ENCODE data around the gene SCRT2. TPM values are rescaled to one million over a fixed set of nuclear protein-coding genes. Genes with fewer than 3 reads are reported as not detected.

The SCRT2 gene
- total and polyA plus RNA-seq, 2 experiments from 2014 or later, result not detected

DNA sequence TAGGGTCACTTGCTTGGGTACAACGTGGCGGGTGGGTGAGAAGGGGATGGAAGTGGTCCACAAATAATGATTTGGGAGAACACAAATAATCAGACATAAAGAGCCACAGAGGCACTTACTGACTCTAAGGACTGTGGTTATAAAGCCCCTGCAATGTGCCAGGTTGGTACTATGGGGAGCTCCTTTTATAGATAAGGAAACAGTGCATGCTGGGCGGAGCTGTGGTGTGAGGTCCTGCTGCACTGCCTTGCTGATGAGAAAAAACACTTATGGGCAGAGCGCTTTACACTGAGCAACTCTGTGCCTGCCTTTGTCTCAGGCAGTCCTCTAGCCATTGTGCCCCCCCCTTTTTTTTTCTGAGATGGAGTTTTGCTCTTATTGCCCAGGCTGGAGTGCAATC, 29.1 kb upstream of the SCRT2 start:
- Histone ChIP-seq H3K9ac (no peak overlapping the region), H3K27me3 (replicated peaks; ENCODE audit: insufficient read depth) (peaks cover 20% of the 10 kb centered on the region), H2AFZ (no peak overlapping the region), H3K27ac (no peak overlapping the region), H3K4me1 (ENCODE audit: insufficient read depth) (no peaks in the 10 kb centered on the region), H3K9me2 (ENCODE audit: insufficient read depth) (no peaks in the 10 kb centered on the region), H3F3A (ENCODE audit: insufficient read depth) (no peaks in the 10 kb centered on the region), H3K9me3 (ENCODE audit: low read depth) (no peaks in the 10 kb centered on the region), H3K36me3 (ENCODE audit: low read depth) (no peaks in the 10 kb centered on the region), H3K79me2 (ENCODE audit: insufficient read depth) (no peaks in the 10 kb centered on the region), H3K4me2 (ENCODE audit: unreplicated experiment) (no peak overlapping the region), H3K4me3 (no peak overlapping the region), H4K20me1 (ENCODE audit: insufficient read depth) (no peaks in the 10 kb centered on the region)
- 59 to 67% methylated on average over 4 of the region's 4 CpGs for WGBS, 2 experiments (ENCODE audit: low coverage in 1 of 2, low lambda C conversion rate in 2 of 2, missing lambda C conversion rate in 2 of 2)
- no peak for DNase-seq
- TF ChIP-seq EZH2phosphoT487 (IDR thresholded peaks at IDR 0.05; ENCODE audit: insufficient read depth, low read depth) (no peak), EZH2 (IDR thresholded peaks at IDR 0.05; ENCODE audit: insufficient read depth, poor library complexity, severe bottlenecking) (no peak)
- in situ Hi-C loops (cut with MboI), result no loop called here

DNA sequence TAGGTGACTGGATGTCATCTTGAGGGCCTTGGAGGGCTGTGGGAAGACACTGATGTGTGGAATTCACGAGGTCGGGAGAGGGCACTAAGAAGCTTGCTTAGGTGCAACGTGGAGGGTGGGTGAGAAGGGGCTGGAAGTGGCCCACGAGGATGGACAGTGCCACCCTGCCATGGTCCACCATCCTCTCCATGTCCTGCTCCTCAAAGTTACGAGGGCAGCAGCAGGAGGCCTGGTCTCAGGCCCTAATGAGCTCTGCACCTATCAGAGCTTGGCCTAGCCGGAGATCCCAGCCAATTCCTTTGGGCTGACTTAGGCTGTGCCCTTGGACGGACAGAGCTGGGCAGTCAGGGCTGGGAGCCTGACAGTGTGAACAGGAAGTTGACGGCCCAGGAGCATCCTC, 27.8 kb upstream of the SCRT2 start:
- H3K9ac ChIP-seq, result no peak overlapping the region
- in situ Hi-C loops (cut with MboI), result no loop called here
- peaks cover 14% of the 10 kb centered on the region for H3K27me3 ChIP-seq (replicated peaks; ENCODE audit: insufficient read depth)
- H3K4me1 ChIP-seq (ENCODE audit: insufficient read depth), result no peaks in the 10 kb centered on the region
- no peak overlapping the region for H3K27ac ChIP-seq
- H3K9me3 ChIP-seq (ENCODE audit: low read depth), result no peaks in the 10 kb centered on the region
- no peaks in the 10 kb centered on the region for H3K36me3 ChIP-seq (ENCODE audit: low read depth)
- no peaks in the 10 kb centered on the region for H4K20me1 ChIP-seq (ENCODE audit: insufficient read depth)
- H2AFZ ChIP-seq, result no peak overlapping the region
- H3K79me2 ChIP-seq (ENCODE audit: insufficient read depth), result no peaks in the 10 kb centered on the region
- 39 to 42% methylated on average over 8 of the region's 8 CpGs for WGBS, 2 experiments (ENCODE audit: low coverage in 1 of 2, low lambda C conversion rate in 2 of 2, missing lambda C conversion rate in 2 of 2)
- no peaks in the 10 kb centered on the region for H3F3A ChIP-seq (ENCODE audit: insufficient read depth)
- TF ChIP-seq EZH2 (IDR thresholded peaks at IDR 0.05; ENCODE audit: insufficient read depth, poor library complexity, severe bottlenecking) (no peak), EZH2phosphoT487 (IDR thresholded peaks at IDR 0.05; ENCODE audit: insufficient read depth, low read depth) (no peak)
- H3K4me3 ChIP-seq, result no peak overlapping the region
- no peak overlapping the region for H3K4me2 ChIP-seq (ENCODE audit: unreplicated experiment)
- no peaks in the 10 kb centered on the region for H3K9me2 ChIP-seq (ENCODE audit: insufficient read depth)
- no peak for DNase-seq

DNA sequence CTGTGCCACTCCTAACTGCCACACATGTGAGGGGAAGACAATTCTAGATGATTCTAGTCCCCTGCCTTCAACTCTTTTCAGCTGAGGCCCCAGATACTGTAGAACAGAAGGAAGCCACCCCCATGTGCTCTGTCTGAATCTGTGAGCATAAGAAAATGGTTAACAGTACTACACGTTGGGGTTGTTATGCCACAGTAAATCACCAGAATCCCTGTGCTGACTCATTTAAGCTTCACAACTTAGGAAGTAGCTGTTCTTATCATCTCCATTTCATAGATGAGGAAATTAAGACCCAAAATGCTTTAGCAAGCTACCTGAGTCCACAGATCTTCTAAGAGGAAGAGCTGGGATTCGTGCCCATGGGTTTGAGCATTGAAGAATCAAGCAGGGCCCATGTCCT, 27.4 kb upstream of the SCRT2 start:
- no peak overlapping the region for H3K4me2 ChIP-seq (ENCODE audit: unreplicated experiment)
- no peaks in the 10 kb centered on the region for H3K9me2 ChIP-seq (ENCODE audit: insufficient read depth)
- in situ Hi-C loops (cut with MboI), result no loop called here

DNA sequence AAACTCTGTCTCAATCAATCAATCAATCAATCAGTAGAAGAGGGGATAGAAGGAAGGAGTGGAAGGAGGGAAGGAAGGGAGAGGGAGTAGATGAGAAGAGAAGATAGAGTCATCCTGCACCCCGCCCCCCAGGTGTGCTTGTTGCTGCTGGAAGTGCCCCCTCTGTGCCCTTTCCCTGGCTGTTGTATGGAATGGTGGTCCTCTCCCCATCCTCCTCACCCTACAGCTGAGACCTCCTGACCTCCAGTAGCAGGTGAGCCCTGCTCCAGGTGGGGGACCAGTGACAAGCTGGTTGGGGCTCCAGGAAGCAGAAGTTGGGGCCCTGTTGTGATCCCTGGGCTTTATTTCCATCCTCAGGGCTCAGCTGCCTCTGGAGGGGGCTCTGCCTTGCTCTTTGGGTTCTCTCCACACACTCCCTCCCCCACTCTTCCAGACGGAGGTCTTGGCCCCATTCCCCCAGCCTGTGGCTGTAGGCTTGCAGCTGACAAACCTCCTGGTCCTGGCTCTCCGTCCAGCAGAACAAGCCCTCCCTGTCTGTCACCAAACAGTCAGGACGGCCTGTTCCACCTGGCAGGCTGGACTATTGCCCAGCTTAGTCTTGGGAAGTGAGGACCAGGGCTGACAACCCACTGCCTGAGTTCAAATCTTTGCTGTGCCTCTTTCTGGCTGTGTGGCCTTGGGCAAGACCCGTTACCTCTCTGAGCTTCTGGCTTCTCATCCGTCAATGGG, 26.0 kb upstream of the SCRT2 start:
- no peak overlapping the region for H2AFZ ChIP-seq
- no peaks in the 10 kb centered on the region for H4K20me1 ChIP-seq (ENCODE audit: insufficient read depth)
- no peak for DNase-seq
- H3K9me3 ChIP-seq (ENCODE audit: low read depth), result no peaks in the 10 kb centered on the region
- WGBS, 2 experiments (ENCODE audit: low coverage in 1 of 2, low lambda C conversion rate in 2 of 2, missing lambda C conversion rate in 2 of 2), result 26 to 35% methylated on average over 6 of the region's 6 CpGs
- H3K27me3 ChIP-seq (replicated peaks; ENCODE audit: insufficient read depth), result peaks cover 21% of the 10 kb centered on the region; the same call in 1 of the 2 replicates
- no peak overlapping the region for H3K4me3 ChIP-seq
- no peak overlapping the region for H3K9ac ChIP-seq
- in situ Hi-C loops (cut with MboI), result no loop called here
- no peaks in the 10 kb centered on the region for H3K9me2 ChIP-seq (ENCODE audit: insufficient read depth)
- no peak overlapping the region for H3K4me2 ChIP-seq (ENCODE audit: unreplicated experiment)
- H3K4me1 ChIP-seq (ENCODE audit: insufficient read depth), result no peaks in the 10 kb centered on the region
- no peak for TF ChIP-seq EZH2phosphoT487 (IDR thresholded peaks at IDR 0.05; ENCODE audit: insufficient read depth, low read depth)
- no peak for TF ChIP-seq EZH2 (IDR thresholded peaks at IDR 0.05; ENCODE audit: insufficient read depth, poor library complexity, severe bottlenecking)
- H3K79me2 ChIP-seq (ENCODE audit: insufficient read depth), result no peaks in the 10 kb centered on the region
- no peak overlapping the region for H3K27ac ChIP-seq
- H3F3A ChIP-seq (ENCODE audit: insufficient read depth), result no peaks in the 10 kb centered on the region
- no peaks in the 10 kb centered on the region for H3K36me3 ChIP-seq (ENCODE audit: low read depth)

More for the DNA sequence above, 27.4 kb upstream of the SCRT2 start:
- Histone ChIP-seq H3K27me3 (replicated peaks; ENCODE audit: insufficient read depth) (peaks cover 16% of the 10 kb centered on the region; the same call in 1 of the 2 replicates), H3K9ac (no peak overlapping the region), H3K9me3 (ENCODE audit: low read depth) (no peaks in the 10 kb centered on the region), H3K27ac (no peak overlapping the region), H3K4me3 (no peak overlapping the region), H3K79me2 (ENCODE audit: insufficient read depth) (no peaks in the 10 kb centered on the region), H2AFZ (no peak overlapping the region), H3K4me1 (ENCODE audit: insufficient read depth) (no peaks in the 10 kb centered on the region), H3K36me3 (ENCODE audit: low read depth) (no peaks in the 10 kb centered on the region), H3F3A (ENCODE audit: insufficient read depth) (no peaks in the 10 kb centered on the region), H4K20me1 (ENCODE audit: insufficient read depth) (no peaks in the 10 kb centered on the region)
- DNase-seq, result no peak
- TF ChIP-seq EZH2phosphoT487 (IDR thresholded peaks at IDR 0.05; ENCODE audit: insufficient read depth, low read depth), result no peak
- TF ChIP-seq EZH2 (IDR thresholded peaks at IDR 0.05; ENCODE audit: insufficient read depth, poor library complexity, severe bottlenecking), result no peak
- WGBS, 2 experiments (ENCODE audit: low coverage in 1 of 2, low lambda C conversion rate in 2 of 2, missing lambda C conversion rate in 2 of 2), result 3 to 11% methylated on average over 2 of the region's 2 CpGs

Measured in GM23248 (cell line).